ENCODE data around the gene CRACR2B.
A peak's percentile ranks its signal among the peaks of the same experiment; 100 is the strongest.

Gene CRACR2B

GRCh38 chr11:811446-812245 is 16.1 kb upstream of the CRACR2B start:
- DNase-seq: no peak

- DNase-seq: no peak
Observed at GRCh38 chr11:812390-812789, 15.3 kb upstream of the CRACR2B start.

- DNase-seq: no peak
Observed at GRCh38 chr11:813072-813455, 14.7 kb upstream of the CRACR2B start.

- DNase-seq: no peak
Observed at GRCh38 chr11:813456-814096, 14.1 kb upstream of the CRACR2B start.

- DNase-seq: no peak
Observed at GRCh38 chr11:815675-816432, 11.9 kb upstream of the CRACR2B start.

- DNase-seq: no peak
Observed at GRCh38 chr11:816433-816779, 11.3 kb upstream of the CRACR2B start.

- no peak for DNase-seq
Observed at GRCh38 chr11:818396-819128, 9.2 kb upstream of the CRACR2B start, which contains the start of gene PNPLA2. Gene PNPLA2 (plus strand): TSS chr11:818914. CDS start chr11:819719, 805 bp downstream.

GRCh38 chr11:819129-819931 is 8.4 kb upstream of the CRACR2B start:
- peak; percentile 89 for DNase-seq

GRCh38 chr11:819943-820649 is 7.6 kb upstream of the CRACR2B start:
- DNase-seq: peak; percentile 91 to 93

GRCh38 chr11:820655-821511 is 6.8 kb upstream of the CRACR2B start:
- no peak for DNase-seq

GRCh38 chr11:821512-822371 is 6.0 kb upstream of the CRACR2B start:
- DNase-seq: no peak

- DNase-seq: no peak
Observed at GRCh38 chr11:823441-824291, 4.1 kb upstream of the CRACR2B start.

GRCh38 chr11:824292-824880 is 3.3 kb upstream of the CRACR2B start:
- DNase-seq: no peak

GRCh38 chr11:824942-825341 is 2.8 kb upstream of the CRACR2B start:
- no peak for DNase-seq

- DNase-seq: no peak
Observed at GRCh38 chr11:825366-826226, 2.1 kb upstream of the CRACR2B start.

GRCh38 chr11:826227-826621 is 1.5 kb upstream of the CRACR2B start:
- no peak for DNase-seq

GRCh38 chr11:826836-827145 is 928 bp upstream of the CRACR2B start:
- DNase-seq: no peak
